Activated T-cell treated with anti-CD3 and anti-CD28 coated beads for 24 hours (primary cell): ENCODE measurements around the gene PM20D2.
"Not testable (repeated sequence)": the region's sequence is repeated elsewhere in the genome, so short reads cannot be mapped to it uniquely, and the experiment has no call there.

Experiments used
- DNase-seq: peaks from one replicate; pipeline ENCODE4 v3.0.0-alpha.2; 2020; ENCODE audit warnings: low read depth

PM20D2 gene, protein sequence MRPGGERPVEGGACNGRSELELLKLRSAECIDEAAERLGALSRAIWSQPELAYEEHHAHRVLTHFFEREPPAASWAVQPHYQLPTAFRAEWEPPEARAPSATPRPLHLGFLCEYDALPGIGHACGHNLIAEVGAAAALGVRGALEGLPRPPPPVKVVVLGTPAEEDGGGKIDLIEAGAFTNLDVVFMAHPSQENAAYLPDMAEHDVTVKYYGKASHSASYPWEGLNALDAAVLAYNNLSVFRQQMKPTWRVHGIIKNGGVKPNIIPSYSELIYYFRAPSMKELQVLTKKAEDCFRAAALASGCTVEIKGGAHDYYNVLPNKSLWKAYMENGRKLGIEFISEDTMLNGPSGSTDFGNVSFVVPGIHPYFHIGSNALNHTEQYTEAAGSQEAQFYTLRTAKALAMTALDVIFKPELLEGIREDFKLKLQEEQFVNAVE

DNA sequence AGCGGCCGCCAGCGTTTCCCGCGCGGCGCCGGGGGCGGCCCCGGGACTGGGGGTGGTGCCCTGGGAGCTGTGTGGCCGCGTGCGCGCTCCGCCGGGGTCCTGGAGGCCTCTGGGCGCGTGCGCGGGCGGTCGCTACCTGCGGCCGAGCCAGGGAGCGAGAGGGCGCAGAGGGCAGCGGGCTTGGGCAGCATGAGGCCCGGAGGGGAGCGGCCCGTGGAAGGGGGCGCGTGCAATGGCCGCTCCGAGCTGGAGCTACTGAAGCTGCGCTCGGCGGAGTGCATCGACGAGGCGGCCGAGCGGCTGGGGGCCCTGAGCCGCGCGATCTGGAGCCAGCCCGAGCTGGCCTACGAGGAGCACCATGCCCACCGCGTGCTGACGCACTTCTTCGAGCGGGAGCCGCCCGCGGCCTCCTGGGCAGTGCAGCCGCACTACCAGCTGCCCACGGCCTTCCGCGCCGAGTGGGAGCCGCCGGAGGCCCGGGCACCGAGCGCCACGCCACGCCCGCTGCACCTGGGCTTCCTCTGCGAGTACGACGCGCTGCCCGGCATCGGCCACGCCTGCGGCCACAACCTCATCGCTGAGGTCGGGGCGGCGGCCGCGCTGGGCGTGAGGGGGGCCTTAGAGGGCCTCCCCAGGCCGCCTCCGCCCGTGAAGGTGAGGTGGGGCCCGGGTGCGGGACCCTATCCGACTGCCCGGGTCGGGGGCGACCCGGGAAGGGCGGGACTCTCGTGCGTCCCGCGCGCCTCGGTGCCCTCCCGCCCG lies at the start of gene PM20D2:
Gene PM20D2 (plus strand): TSS at position 100 of the 762 bp plus-strand sequence. CDS start 90 bp downstream, at position 190.
- DNase-seq: peak; percentile 66

DNA sequence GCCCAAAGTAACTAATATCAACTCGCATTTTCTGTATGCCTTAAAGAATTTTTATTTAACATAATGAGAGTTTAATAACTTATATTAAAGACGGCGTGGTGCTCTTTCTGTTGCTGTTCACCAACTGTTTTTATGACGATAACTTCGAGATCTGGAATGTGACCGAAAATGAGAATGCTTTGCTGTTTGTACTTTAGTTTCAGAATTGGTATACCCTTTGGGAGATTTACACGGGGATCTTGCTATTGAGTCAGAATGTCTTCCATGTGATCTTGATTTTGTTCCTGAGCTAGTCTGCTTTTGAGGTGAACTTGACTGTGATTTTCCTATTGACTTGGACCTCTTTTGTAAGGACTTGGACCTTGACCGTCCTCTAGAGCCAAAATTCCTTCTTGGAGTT lies 47.4 kb upstream of the PM20D2 start:
- no peak for DNase-seq

DNA sequence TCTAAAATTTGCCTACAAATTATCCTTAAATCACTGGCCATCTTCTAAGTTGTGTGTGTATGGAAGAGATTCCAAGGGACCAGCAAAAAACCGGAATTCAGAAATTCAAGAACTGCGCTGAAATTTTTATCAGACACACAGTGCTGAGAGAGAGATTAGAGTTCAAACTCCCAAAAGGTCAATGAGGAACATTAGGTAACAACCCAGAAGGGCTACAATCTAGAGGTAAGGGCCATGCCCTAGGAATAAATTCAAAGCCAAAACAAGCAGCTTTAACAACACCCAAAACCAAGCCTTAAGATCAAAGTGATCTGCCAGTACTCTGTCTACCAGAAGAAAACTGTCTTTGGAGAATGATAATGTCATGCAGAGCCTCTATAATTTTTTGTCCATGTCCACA lies 45.7 kb upstream of the PM20D2 start:
- no peak for DNase-seq

DNA sequence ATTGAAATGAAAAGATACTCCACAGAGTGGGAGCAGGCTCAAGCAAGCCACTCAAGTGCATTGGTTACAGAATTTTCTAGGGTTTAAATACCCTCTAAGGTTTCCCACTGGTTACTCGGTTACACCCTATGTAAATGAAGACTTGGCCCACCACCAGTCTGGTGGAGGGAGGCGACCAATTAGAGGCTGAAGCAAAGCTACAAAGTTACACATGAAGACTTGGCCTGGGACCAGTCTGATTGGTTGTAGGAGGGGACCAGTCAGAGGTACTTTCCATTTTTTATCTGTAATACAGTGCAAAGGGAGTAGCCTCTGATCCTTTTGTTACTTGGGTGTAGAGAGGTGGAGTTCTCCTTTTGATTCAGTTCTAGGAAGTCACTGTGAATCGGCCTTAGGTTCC lies 35.6 kb upstream of the PM20D2 start:
- DNase-seq: no peak

DNA sequence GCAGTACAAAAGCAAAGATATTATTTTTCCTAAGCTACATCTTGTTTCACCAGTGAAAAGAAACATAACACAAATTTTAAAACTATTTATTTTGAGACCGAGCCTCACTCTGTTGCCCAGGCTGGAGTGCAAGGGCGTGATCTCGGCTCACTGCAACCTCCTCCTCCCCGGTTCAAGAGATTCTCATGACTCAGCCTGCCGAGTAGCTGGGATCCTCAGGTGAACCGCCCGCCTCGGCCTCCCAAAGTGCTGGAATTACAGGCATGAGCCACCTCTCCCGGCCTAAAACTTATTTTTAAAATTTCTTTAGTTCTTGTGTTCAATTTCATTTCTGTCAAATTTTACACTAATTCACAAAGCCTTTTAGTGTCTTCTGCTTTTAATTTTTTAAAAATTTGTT lies 33.9 kb upstream of the PM20D2 start:
- no peak for DNase-seq

DNA sequence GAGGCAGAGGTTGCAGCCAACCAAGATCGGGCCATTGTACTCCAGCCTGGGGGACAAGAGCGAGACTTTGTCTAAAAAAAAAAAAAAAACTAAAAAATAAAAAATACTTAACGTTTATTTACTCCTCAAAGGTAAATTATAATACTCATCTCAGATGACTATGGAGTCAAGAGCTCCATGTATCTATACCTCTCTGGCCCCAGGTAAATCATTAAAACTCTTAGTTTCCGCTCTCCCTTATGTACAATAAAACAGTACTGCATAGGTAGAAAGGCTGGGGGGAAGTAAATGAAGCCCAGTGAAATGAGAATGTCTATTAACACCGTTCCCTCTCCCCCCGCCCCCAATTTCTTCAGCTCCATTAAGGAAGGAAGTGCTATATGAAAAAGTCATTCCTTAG lies 29.2 kb upstream of the PM20D2 start:
- DNase-seq: no peak

DNA sequence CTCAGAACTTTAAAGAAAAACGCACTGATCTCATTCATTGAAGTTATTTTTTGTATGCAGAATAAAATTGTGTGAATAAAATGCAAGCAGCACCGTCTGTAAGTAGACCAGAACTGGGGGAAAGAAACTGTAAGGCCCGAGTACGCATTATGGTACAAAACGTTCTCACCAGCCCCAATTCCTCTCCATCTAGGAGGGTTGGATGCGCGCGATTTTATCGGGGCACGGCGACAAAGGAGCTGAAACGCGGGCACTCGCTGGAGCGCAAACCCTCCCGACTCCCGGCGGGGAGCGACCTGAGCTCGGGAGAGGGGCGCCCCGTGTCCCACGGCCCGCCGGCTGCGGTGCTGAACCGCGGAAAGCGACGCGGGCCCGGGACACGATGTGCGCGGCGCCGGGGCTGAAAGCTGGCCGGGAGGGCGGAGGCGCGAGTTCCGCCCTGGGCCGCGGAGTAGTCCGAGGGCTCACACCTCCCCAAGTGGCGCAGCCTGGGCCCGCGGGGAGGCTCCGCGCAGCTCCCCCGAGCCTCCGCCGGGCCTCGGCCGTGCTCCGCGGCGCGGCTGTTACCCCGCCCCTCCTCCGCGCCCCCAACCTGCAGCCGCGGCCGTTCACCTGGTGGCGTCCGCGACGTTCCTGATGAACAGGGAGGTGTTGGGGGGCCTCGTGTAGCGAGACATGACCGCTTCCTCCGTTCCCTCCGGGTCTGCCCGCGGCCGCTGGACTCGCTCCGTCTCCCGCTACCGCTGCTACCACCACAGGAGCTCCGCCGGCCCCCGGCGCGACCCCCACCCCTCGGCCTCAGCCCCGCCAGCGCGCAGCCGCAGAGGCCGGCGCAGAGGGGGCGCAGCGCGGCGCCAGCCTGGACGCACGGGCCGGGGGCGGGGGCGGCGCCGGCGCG lies 28.4 kb upstream of the PM20D2 start, which contains the start of gene SRSF12:
Gene SRSF12 (minus strand): TSS at position 861 of the 898 bp plus-strand sequence. CDS start 184 bp downstream, at position 677.
- DNase-seq: peak; percentile 16

DNA sequence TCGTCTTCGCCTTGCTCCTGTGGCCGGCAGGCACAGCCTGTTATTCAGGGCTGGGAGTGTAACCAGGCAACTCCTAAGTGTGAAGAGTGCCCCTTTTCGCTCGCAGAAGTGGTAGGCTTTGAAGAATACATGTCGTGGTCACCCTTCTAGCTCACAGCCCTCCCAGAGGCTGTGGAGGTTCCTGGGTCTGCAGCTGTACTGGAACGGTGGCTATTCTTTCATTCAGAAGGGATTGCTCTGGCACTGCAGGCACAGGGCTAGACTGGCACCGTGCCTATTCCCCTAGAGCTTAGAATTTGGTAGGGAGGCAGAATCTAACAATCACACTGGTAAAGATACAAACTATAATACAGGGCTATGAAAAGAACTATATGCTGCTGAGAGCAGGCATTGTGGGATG lies 26.9 kb upstream of the PM20D2 start:
- no peak for DNase-seq

DNA sequence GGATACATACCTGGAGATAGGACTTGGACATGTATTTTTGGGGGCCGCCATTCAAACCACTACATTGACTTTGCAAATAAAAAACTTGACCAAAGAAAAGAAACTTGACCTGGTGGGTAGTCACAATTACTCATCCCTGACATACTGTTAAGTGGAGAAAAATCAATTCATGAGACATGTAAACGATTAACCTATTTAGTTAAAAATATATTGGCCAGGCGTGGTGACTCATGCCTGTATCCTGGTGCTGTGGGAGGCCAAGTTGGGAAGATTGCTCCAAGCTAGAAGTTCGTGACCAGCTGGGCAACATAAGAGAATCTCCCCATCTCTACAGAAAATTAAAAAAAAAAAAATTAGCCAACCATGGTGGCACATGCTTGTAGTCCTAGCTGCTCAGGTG lies 25.5 kb upstream of the PM20D2 start:
- DNase-seq: no peak

DNA sequence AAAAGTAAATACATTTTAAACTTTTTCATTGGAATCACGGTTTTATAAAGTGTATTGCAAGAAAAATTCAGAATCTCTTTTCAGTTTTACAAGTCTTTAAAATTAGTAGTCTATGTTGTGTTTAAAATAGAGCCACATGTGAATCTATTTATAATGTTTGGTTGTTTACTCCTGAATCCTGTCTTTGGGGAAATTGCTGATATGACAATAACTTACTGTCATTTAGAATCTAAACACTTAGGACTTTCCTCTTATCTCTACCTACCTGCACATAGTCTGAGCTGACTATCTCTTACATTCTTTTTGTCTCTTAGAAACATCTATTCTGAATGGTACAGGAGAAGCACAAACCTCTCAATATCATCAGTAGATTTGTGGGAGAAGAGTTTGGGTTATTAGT lies 23.9 kb upstream of the PM20D2 start:
- no peak for DNase-seq

DNA sequence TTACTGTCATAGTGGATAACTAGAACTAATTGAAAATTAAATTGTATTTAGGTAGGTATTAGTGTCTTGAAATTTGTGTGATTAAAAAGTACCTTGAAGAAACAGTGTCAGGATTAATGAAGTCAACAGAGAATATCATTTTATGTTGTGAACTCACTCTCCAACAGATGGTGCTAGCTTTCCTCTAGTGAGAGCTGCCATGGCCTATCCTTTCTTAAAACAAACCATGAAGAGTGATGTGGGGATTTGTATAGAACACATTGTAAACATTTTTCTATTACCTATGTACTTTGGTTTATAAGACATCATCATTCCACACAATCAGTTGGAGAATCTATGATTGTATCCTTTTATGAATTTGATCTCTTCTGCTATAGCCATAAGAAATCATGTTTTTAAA lies 23.2 kb upstream of the PM20D2 start:
- DNase-seq: no peak

DNA sequence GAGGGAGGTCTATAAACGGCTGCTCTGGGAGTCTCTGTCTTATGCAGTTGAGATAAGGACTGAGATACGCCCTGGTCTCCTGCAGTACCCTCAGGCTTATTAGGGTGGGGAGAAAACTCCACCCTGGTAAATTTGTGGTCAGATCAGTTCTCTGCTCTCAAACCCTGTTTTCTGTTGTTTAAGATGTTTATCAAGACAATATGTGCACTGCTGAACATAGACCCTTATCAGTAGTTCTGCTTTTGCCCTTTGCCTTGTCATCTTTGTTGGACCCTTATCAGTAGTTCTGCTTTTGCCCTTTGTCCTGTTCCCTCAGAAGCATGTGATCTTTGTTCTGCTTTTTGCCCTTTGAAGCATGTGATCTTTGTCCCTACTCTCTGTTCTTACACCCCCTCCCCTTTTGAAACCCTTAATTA lies 17.6 kb upstream of the PM20D2 start:
- not testable (repeated sequence) for DNase-seq

DNA sequence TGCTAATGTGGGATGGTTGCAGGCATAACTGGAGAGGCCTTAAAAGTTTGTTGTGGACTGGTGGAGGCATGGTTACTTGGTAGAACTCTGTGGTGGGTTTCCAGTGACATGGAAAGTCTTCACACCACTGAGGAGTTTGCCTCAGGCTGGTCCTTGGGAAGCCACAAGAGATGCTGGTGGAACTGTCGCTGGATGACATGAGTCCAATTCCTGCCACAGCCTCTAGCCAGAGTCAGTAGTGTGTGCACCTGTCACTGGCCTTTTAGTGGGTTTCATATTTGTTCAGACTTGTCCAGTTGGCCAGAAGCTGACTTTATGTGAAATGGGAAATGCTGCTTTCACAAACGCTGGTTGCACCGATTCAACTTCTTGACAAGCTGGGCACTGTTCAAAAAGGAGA lies 14.3 kb upstream of the PM20D2 start:
- no peak for DNase-seq

DNA sequence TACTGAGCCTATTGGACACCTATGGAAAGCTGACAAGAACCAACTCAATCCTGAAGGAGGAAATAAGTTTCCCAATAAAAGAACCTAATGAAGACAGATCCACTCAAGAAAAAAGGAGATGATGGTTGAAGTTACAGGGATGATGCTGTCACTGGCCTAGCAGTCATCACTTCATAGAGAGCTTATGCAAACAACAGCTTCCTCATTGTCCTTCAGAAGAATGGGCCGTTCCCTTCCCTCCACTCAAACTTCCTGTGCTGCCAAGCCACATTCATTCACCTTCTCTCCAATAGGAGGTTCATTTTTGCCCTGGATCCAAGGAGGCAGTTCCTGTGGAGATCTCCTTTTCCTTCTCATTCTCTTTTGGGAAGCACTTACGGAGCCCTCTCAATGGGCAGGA lies 13.8 kb upstream of the PM20D2 start:
- DNase-seq: no peak

DNA sequence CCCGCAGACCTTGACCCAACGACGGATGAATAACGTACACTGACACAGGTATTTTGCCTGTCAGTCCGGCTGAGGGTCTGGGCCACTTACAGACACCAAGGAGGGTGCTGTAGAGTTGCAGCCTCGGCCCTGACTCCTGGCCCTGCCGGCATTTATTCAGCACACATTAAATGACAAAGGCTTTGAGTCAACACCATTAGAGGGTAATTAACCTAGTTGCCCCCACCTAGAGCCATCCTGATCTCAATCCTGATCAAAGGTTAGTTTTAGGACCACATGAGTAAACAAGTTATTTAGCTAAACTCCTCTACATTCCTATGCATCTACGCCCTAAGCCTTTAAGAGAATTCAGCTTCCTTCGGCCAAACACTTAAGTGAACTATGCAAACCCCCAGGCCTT lies 11.9 kb upstream of the PM20D2 start:
- no peak for DNase-seq

DNA sequence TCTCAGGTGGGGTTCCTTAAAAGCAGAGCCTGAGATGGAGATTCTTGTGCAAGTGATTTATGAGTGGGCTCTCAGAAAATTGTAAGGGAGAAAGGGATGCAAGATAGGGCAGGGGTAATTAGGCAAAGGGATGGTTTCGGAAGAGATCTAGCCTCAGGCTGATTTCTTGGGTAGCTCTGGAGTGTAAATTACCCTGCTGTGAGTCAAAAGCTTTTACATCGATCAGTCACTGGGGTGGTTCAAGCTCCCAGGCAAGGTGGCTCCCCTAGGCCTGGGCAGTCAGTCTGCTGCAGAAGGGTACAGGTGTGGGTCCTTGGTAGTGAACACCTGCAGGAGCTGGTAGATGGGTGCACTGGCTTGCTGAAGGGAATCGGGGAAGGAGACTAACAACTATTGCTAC lies 11.1 kb upstream of the PM20D2 start:
- no peak for DNase-seq

DNA sequence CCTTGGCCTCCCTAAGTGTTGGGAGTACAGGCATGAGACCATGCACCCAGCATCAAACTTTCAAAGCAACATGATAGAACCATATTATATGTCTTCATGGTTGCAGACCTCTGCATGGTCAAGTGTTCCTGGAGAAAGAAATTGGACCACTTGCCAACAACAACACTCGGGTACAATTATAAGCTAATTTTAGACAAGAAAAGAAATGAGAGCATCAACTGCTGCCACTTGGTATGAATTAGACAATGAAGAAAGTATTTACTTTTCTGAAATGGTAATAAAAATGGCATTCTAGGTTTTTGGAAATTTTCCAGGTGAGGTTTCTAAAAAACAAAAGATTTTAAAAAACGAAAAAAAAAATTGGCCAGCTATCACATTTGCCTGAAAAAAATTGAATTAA lies 7.7 kb upstream of the PM20D2 start:
- DNase-seq: no peak

DNA sequence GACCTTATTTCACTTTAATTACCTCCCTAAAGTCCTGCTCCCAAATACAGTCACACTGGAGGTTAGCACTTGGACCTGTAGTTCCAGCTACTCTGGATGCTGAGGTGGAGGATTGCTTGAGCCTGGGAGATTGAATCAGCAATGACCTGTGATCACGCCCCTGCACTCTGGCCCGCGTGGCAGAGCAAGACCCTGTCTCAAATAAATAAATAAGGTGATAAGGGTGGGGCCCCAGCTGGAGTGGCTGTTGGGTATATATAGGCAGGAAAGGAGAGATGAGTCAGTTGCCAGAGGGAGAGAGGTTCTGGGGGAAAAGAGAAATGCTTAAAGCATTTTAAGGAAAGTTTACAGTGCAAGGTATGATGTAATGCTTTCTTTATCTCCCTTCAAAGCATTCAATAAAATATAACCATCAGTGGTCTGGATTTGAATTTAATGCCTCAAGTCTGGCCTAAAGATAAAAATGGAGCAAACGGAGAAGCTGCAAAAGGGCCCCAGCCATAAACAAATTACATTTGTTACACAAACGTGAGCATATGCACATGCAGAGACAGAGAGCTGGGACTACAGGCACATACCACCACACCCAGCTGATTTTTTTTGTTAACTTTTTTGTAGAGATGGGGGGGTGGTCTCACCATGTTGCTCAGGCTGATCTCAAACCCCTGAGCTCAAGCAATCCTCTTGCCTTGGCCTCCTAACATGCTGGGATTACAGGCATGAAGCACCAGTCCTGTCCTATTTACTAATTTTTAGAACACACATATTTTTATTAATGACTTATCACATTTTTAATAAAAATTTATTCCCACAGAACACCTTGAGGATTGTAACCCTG lies 6.1 kb upstream of the PM20D2 start:
- no peak for DNase-seq

DNA sequence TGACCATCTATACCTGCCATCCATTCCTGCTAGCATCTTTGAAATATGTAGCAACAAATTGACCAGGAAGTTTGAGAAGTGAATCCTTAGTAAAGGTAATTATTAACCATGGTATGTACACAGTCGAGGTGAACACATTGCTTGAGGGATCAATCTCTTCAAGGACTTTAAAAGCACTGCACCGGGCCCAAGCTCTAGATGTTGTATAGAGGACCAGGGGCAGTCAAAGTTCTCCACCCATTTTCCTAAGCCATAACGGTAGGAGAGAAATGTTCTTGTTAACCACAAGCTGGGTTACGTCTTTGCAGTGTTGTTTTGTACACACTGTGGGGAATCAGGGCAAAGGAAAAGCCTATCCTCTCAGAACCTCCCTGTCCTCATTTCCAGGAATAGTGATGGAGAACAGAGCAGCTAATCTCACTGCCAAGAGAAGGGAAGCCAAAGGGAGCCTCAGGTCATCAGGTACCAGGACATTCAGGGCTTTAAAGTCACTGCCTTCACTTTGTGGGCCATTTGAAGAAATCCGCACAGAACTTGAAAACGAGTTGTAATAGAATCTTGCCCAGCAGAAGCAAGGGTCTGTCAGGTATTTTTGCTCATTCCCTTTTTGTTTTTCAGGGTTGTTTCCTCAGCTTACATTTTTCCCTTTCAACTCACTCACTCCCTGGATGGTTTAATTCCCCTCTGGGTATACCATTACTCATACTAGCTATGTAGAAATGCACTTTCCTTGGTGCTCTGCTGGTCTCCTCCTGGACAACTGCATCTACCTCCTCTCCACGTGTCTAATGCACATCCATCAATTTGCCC lies 5.3 kb upstream of the PM20D2 start:
- DNase-seq: no peak

DNA sequence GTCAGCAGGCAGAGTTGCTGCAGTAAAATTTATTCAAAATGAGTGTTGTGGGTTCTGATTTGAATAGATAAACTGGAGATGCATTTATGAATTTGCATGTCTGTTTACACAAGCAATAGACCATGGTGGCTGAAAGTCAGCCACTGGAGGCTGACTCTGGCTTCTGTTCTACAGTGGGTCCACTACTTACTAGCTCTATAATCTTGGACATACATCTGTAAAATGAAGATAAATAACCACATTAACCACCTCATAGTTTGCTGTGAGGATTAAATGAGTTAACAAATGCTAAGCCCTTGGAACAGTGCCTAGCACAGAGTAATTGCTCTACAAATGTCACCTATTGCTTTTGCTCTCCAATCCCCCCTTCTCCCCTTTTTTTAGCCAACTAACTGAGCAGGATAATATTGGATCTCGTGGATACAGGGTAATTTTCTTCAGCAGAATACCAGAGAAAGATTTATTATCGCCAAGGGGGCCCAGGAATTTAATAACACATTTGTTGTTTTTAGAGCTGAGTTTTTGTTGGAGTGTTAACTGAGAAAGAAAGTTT lies 1.4 kb upstream of the PM20D2 start:
- no peak for DNase-seq
